ENCODE measurements around the gene LLGL2. TPM values are rescaled to one million over a fixed set of nuclear protein-coding genes. Genes with fewer than 3 reads are reported as not detected.

The LLGL2 gene
- total RNA-seq, 1 experiment from 2014 or later = 1.6 TPM

GRCh38 chr17:75490953-75491649 is 34.4 kb upstream of the LLGL2 start:
- DNase-seq (ENCODE audit: low spot score) = no peak

DNA sequence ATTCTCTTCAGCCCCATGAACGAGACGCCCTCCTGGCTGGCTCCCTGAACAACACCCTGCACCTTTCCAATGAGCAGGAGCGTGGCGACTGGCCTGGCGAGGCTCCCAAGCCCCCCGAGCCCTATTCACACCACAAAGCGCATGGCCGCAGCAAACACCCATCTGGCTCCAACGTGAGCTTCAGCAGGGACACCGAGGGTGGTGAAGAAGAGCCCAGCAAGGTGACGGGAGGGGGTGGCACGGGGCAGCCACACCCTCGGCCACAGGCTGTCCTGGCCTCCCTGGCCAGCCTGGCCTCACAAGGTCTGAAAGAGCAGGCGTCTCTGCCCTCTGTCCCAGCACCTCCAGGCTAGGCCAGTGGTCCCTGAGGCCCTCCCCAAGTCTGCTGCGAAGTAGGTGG is 33.8 kb upstream of the LLGL2 start:
- DNase-seq (ENCODE audit: low spot score) = no peak

GRCh38 chr17:75492555-75493168 is 32.8 kb upstream of the LLGL2 start:
- no peak for DNase-seq (ENCODE audit: low spot score)

GRCh38 chr17:75493476-75494129 is 31.9 kb upstream of the LLGL2 start:
- DNase-seq (ENCODE audit: low spot score) = no peak

- no peak for DNase-seq (ENCODE audit: low spot score)
These were observed 31.1 kb upstream of the LLGL2 start for GRCh38 chr17:75494326-75494877.

GRCh38 chr17:75496005-75496404 is 29.5 kb upstream of the LLGL2 start:
- no peak for DNase-seq (ENCODE audit: low spot score)

DNA sequence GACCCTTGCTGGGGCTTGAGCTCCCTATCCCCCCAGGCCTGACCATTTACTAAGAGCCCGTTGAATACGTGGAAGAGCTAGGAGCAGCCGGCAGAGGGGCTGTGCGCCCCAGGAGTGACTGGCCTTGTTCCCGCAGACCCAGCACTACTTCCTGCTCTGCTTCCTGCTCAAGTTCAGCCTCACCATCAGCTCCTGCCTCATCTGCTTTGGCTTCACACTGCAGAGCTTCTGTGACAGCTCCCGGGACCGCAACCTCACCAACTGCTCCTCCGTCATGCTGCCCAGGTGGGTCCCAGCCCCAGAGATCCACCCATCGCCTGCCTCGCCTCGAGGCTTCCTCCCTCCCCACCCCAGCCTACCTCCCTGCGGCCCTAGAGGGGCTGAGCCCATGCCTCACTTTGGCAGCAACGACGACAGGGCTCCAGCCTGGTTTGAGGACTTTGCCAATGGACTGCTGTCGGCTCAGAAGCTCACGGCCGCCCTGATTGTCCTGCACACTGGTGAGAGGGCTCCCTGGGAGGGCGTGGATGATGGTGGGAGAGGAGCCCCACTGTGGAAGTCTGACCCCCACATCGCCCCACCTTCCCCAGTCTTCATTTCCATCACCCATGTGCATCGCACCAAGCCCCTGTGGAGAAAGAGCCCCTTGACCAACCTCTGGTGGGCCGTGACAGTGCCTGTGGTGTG is 27.3 kb upstream of the LLGL2 start:
- DNase-seq (ENCODE audit: low spot score) = no peak

- no peak for DNase-seq (ENCODE audit: low spot score)
These were observed 26.7 kb upstream of the LLGL2 start for GRCh38 chr17:75498726-75499213.

DNA sequence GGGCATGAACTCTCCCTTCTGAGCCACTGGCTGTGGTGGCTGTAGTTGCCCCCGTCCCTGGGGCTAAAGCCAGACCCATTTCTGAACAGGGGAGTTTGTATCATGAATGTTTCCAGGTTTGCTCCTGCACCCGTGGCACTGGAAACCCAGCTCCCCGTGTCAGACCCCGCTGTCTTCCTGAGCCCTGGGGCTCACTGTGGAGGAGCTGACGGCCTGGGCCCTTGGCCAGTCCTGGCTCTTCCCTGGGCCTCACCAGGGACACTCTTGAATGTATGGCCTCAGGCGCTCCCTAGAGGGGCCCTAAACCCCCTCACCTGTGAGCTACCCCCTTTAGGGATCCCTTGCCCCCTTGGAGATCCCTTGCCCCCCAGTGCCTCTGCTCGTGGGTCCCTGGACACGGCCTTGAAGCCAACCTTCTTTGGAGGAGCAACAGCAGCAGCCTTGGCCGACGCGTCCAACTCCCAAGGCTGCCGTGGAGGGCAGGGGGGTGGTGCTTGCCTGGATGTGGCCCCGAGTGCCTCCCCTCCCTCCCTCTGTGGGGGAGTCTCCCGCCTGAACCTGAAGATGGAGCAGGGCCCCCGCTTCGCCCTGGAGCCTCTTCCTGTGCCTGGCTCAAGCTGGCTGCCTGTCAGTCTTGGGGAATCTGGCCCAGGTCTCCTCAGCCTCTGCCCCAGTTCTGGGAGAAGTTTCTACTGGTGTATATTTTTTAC is 26.0 kb upstream of the LLGL2 start:
- no peak for DNase-seq (ENCODE audit: low spot score)

- no peak for DNase-seq (ENCODE audit: low spot score)
These were observed 24.9 kb upstream of the LLGL2 start for GRCh38 chr17:75500419-75501216.

DNA sequence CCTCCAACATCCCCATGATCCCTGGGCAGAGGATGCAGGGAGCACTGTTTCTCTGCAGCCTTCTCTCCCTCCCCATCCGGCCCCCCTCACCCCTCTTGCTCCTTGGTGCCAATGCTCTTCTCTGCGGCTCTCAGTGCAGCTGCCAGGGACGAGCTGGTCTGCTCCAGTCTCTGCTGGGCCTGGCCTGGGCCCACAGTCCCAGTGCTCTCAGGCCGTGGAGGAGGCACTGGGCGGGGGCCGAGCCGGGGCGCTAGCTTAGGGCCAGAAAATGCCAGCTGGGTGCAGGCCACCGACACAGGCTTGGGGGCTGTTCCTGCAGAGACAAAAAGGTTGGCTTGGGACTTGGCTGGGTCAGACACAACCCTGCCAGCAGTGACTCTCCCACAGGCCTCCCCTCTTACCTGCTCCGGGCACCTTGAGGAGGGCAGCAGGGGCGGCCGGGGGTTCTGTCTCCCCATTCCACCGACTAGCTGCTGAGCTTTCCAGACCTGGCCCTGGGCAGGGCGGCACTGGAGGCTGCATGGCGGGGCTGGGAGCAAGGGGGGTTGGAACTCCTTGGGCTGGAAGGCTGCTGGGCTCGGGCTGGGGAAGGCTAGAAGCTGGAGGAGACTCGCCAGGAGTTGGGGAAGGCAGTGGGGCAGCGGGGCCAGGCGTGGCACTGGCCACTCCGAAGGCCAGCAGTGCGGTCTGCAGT is 24.0 kb upstream of the LLGL2 start:
- DNase-seq (ENCODE audit: low spot score) = no peak

GRCh38 chr17:75502072-75502720 is 23.3 kb upstream of the LLGL2 start:
- DNase-seq (ENCODE audit: low spot score) = no peak

- no peak for DNase-seq (ENCODE audit: low spot score)
These were observed 22.7 kb upstream of the LLGL2 start for GRCh38 chr17:75502721-75503329.

GRCh38 chr17:75503337-75503950 is 22.1 kb upstream of the LLGL2 start:
- DNase-seq (ENCODE audit: low spot score) = no peak

DNA sequence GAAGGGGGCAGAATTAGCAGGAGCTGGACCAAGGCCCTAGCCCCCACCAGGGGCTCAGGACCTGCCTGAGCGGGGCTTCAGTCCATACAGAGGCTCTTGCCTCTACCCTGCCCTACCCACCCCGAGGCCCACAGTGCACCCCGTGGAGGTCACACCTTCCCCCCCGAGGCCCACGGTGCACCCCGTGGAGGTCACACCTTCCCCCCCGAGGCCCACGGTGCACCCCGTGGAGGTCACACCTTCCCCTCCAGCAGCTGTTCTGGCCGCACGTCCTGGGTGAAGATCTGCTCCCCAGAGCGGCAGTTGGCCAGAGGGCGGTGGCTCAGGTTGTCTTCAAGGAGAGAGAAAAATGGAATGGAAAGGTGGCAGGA is 21.5 kb upstream of the LLGL2 start:
- DNase-seq (ENCODE audit: low spot score) = no peak

GRCh38 chr17:75504347-75505151 is 20.9 kb upstream of the LLGL2 start:
- no peak for DNase-seq (ENCODE audit: low spot score)

DNA sequence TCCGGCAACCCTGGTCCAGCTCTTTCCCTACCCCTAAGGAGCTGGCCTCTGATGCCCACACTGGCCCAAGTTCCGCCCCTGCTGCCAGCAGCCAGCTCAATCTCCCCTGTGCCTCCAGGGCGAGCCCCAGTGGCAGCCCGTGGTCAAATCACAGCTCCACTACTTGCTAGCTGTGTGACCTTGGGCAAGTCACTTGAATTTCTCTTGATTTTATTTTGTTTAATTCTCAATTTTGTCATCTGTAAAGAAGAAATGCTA is 20.4 kb upstream of the LLGL2 start:
- DNase-seq (ENCODE audit: low spot score) = no peak

DNA sequence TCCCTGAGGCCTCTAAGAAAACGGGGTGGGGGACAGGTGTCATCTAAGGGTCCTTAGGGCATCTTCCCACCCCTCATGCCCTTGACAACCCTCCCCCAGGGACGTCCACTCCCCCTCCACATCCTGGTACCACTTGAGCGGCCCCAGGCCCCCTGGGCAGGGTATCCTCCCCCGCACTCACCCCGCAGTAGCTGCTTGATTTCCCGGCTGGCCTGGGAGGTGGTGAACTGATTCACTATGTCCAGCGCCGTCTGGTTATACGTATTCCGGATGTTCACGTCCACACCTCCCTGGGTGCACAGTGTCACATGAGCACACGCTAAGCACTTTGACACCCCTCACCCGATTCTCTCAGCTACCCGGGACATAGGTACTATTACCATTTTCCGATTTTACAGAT is 19.9 kb upstream of the LLGL2 start:
- no peak for DNase-seq (ENCODE audit: low spot score)

All from A172 (cell line).